HG02870 (cell line): ENCODE measurements around the gene IREB2.
"Not testable (repeated sequence)": the region's sequence is repeated elsewhere in the genome, so short reads cannot be mapped to it uniquely, and the experiment has no call there.

Source experiments
- ATAC-seq: cut with Tn5 transposase; IDR thresholded peaks from one replicate; pipeline ENCODE4 v1.9.1; 2021; ENCODE audit warnings: mild to moderate bottlenecking, moderate library complexity; ENCODE audit not compliant: unreplicated experiment

IREB2 gene

GRCh38 chr15:78431955-78432354, 6.1 kb upstream of the IREB2 start:
- no peak for ATAC-seq

GRCh38 chr15:78432664-78433063, 5.4 kb upstream of the IREB2 start:
- ATAC-seq: no peak

- ATAC-seq: no peak
Measured at GRCh38 chr15:78434134-78434533, 3.9 kb upstream of the IREB2 start.

GRCh38 chr15:78434711-78435110, 3.3 kb upstream of the IREB2 start:
- not testable (repeated sequence) for ATAC-seq

GRCh38 chr15:78437107-78437761, 782 bp upstream of the IREB2 start:
- ATAC-seq: no peak

GRCh38 chr15:78438619-78439285, 736 bp downstream of the IREB2 start:
- ATAC-seq: peak; percentile 20

- ATAC-seq: no peak
Measured at GRCh38 chr15:78440375-78441373, 2.7 kb downstream of the IREB2 start.

- no peak for ATAC-seq
Measured at GRCh38 chr15:78444255-78444654, 6.2 kb downstream of the IREB2 start.

GRCh38 chr15:78445875-78446274, 7.9 kb downstream of the IREB2 start:
- ATAC-seq: no peak

GRCh38 chr15:78446551-78446950, 8.5 kb downstream of the IREB2 start:
- ATAC-seq: no peak

- no peak for ATAC-seq
Measured at GRCh38 chr15:78448441-78449219, 10.6 kb downstream of the IREB2 start.

GRCh38 chr15:78449220-78449999, 11.4 kb downstream of the IREB2 start:
- no peak for ATAC-seq

GRCh38 chr15:78450285-78450858, 12.4 kb downstream of the IREB2 start:
- ATAC-seq: no peak

- no peak for ATAC-seq
Measured at GRCh38 chr15:78452485-78452884, 14.5 kb downstream of the IREB2 start.

GRCh38 chr15:78453447-78453846, 15.4 kb downstream of the IREB2 start:
- ATAC-seq: no peak

- ATAC-seq: no peak
Measured at GRCh38 chr15:78454992-78455391, 17.0 kb downstream of the IREB2 start.

GRCh38 chr15:78455749-78456148, 17.7 kb downstream of the IREB2 start:
- no peak for ATAC-seq

GRCh38 chr15:78456426-78456825, 18.4 kb downstream of the IREB2 start:
- no peak for ATAC-seq

GRCh38 chr15:78457101-78457500, 19.1 kb downstream of the IREB2 start:
- no peak for ATAC-seq

GRCh38 chr15:78460737-78461136, 22.7 kb downstream of the IREB2 start:
- ATAC-seq: no peak
